Liver (tissue), 9 donors: ENCODE data around the gene RBM45. TPM values are rescaled to one million over a fixed set of nuclear protein-coding genes. Genes with fewer than 3 reads are reported as not detected.

Source experiments
- DNase-seq: peaks from one replicate; pipeline ENCODE4 v3.0.0-alpha.2; 2017; ENCODE audit warnings: low spot score
- H3K27ac ChIP-seq, 2 donors: one replicate each; pipeline ENCODE4 v1.7.0; 2013; ENCODE audit warnings: inconsistent platforms in 2 of 2, low read length in 2 of 2, control low read depth in 1 of 2, low read depth in 1 of 2, mild to moderate bottlenecking in 1 of 2
- H3K27me3 ChIP-seq, 4 donors: one replicate each; pipeline versions ENCODE4 v1.6.1 to v1.7.0; 2013; ENCODE audit warnings: low read length in 3 of 4, inconsistent platforms in 1 of 4, mild to moderate bottlenecking in 1 of 4, moderate library complexity in 1 of 4; ENCODE audit not compliant: control insufficient read depth in 4 of 4, insufficient read depth in 4 of 4
- H3K36me3 ChIP-seq, 4 donors: one replicate each; pipeline versions ENCODE4 v1.6.1 to v1.7.0; 2013; ENCODE audit warnings: low read length in 3 of 4, mild to moderate bottlenecking in 3 of 4, low read depth in 1 of 4, moderate library complexity in 1 of 4; ENCODE audit not compliant: control insufficient read depth in 4 of 4, insufficient read depth in 3 of 4
- H3K4me1 ChIP-seq, 4 donors: one replicate each; pipeline versions ENCODE4 v1.6.1 to v1.7.0; 2013; ENCODE audit warnings: low read length in 3 of 4, mild to moderate bottlenecking in 3 of 4, moderate library complexity in 1 of 4; ENCODE audit not compliant: control insufficient read depth in 4 of 4, insufficient read depth in 4 of 4
- H3K4me3 ChIP-seq, 3 donors: one replicate each; pipeline versions ENCODE4 v1.6.1 to v1.7.0; 2013; ENCODE audit warnings: low read length in 3 of 3, control low read depth in 1 of 3, low read depth in 1 of 3, mild to moderate bottlenecking in 1 of 3
- H3K9ac ChIP-seq, 2 donors: one replicate each; pipeline ENCODE4 v1.7.0; 2013; ENCODE audit warnings: low read length in 2 of 2, mild to moderate bottlenecking in 2 of 2, moderate library complexity in 2 of 2, control low read depth in 1 of 2, low read depth in 1 of 2
- H3K9me3 ChIP-seq, 4 donors: one replicate each; pipeline versions ENCODE4 v1.6.1 to v1.7.0; 2013; ENCODE audit warnings: low read length in 3 of 4; ENCODE audit not compliant: control insufficient read depth in 4 of 4
- ATF3 ChIP-seq: IDR thresholded peaks from 2 replicates; pipeline ENCODE4 v1.6.1; 2016; ENCODE audit warnings: antibody characterized with exemption
- CTCF ChIP-seq: fragments of 150-350 bp; IDR thresholded peaks from 2 replicates; pipeline ENCODE4 v1.5.1; 2017; ENCODE audit warnings: improper control_type of control experiment, low read depth, low read length; ENCODE audit not compliant: missing input control
- EGR1 ChIP-seq, 2 donors: IDR thresholded peaks; 2 replicates each; pipeline ENCODE4 v1.6.1; 2016 to 2018; ENCODE audit warnings: antibody characterized with exemption in 2 of 2, low read depth in 2 of 2
- FOXA2 ChIP-seq: IDR thresholded peaks from 2 replicates; pipeline ENCODE4 v1.6.1; 2016; ENCODE audit warnings: antibody characterized with exemption
- GABPA ChIP-seq, 2 donors: IDR thresholded peaks in 1 of 2; conservative IDR thresholded peaks in 1 of 2; 2 replicates each; pipeline ENCODE4 v1.6.1; 2016; ENCODE audit warnings: antibody characterized with exemption in 2 of 2, mild to moderate bottlenecking in 1 of 2, moderate library complexity in 1 of 2
- HNF4G ChIP-seq: IDR thresholded peaks from 2 replicates; pipeline ENCODE4 v1.6.1; 2016; ENCODE audit warnings: antibody characterized with exemption
- JUND ChIP-seq, 2 donors: IDR thresholded peaks; 2 replicates each; pipeline ENCODE4 v1.6.1; 2016; ENCODE audit warnings: antibody characterized with exemption in 2 of 2
- MAX ChIP-seq: IDR thresholded peaks from 2 replicates; pipeline ENCODE4 v1.6.1; 2016; ENCODE audit warnings: antibody characterized with exemption
- NR2F2 ChIP-seq: IDR thresholded peaks from 2 replicates; pipeline ENCODE4 v1.6.1; 2016; ENCODE audit warnings: antibody characterized with exemption
- RAD21 ChIP-seq, 2 donors: IDR thresholded peaks; 2 replicates each; pipeline ENCODE4 v1.6.1; 2016; ENCODE audit warnings: antibody characterized with exemption in 2 of 2, mild to moderate bottlenecking in 2 of 2
- SP1 ChIP-seq: IDR thresholded peaks from 2 replicates; pipeline ENCODE4 v1.6.1; 2018; ENCODE audit warnings: antibody characterized with exemption, mild to moderate bottlenecking
- YY1 ChIP-seq: IDR thresholded peaks from 2 replicates; pipeline ENCODE4 v1.6.1; 2016; ENCODE audit warnings: antibody characterized with exemption, mild to moderate bottlenecking
- WGBS: extraction: QIAGEN DNeasy Blood & Tissue Kit; methylation state at CpG from one replicate; pipeline ENCODE4 v1.1.7; 2013; 5-methylcytosine and 5-hydroxymethylcytosine counted together
- polyA plus RNA-seq, 2 donors: library from polyadenylated mRNA; stranded (reverse) in 1 of 2; unstranded in 1 of 2; fragments of 200-250 nt in 1 of 2; fragments of >200 nt in 1 of 2; fragmentation: Nextera tagmentation in 1 of 2; extraction: Ambion mirVana in 1 of 2; gene quantifications; one replicate each; pipeline versions ENCODE4 v1.2.1 to v1.2.3, GENCODE V29; 2013 to 2015
- total RNA-seq, 2 donors: library from RNA; depleted of rRNA; stranded (reverse); fragments of >200 nt; gene quantifications; one replicate each; pipeline ENCODE4 v1.2.3, GENCODE V29; 2014
- TF ChIP-seq, protein P1 (sequence below): IDR thresholded peaks from 2 replicates; pipeline ENCODE4 v1.6.1; 2016; ENCODE audit warnings: antibody characterized with exemption
- donor health status: healthy.
- donor health status: healthy.
- donor health status: healthy.
- donor health status: healthy.
- donor health status: healthy.

RBM45 gene
- total and polyA plus RNA-seq, 4 donors = 4.2 to 11.4 (median 6.8) TPM

- TF ChIP-seq EGR1 (IDR thresholded peaks at IDR 0.05; ENCODE audit: low read depth in 2 of 2) (no peak), CTCF (no peak)
Observed at GRCh38 chr2:178157574-178157973, 45.3 kb downstream of the RBM45 start (continued).

DNA sequence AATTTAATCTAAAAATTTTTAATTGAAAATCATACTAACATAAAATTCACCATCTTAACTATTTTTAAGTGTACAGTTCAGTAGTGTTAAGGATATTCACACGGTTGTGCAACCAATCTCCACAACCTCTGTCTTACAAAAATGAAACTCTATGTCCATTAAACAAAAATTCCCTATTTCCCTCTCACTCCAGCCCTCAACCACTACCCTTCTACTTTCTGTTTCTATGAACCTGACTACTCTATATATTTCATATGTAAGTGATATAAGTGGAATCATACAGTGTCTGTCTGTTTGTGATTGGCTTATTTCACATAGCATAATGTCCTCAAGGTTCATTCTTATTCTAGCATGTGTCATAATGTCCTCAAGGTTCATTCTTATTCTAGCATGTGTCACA lies 47.7 kb downstream of the RBM45 start:
- Histone ChIP-seq H3K4me1 (no peaks in the 10 kb centered on the region), H3K9ac (no peak overlapping the region), H3K27ac (no peak overlapping the region), H3K9me3 (no peaks in the 10 kb centered on the region), H3K27me3 (no peaks in the 10 kb centered on the region), H3K36me3 (no peaks in the 10 kb centered on the region), H3K4me3 (no peak overlapping the region)
- TF ChIP-seq NR2F2 (no peak), EGR1 (IDR thresholded peaks at IDR 0.05; ENCODE audit: low read depth in 2 of 2) (no peak), GABPA (IDR thresholded peaks at IDR 0.05 in 1 of 2, conservative IDR thresholded peaks at IDR 0.05 in 1 of 2) (no peak)
- 87% methylated on average over 1 of the region's 1 CpG for WGBS
- DNase-seq = no peak

DNA sequence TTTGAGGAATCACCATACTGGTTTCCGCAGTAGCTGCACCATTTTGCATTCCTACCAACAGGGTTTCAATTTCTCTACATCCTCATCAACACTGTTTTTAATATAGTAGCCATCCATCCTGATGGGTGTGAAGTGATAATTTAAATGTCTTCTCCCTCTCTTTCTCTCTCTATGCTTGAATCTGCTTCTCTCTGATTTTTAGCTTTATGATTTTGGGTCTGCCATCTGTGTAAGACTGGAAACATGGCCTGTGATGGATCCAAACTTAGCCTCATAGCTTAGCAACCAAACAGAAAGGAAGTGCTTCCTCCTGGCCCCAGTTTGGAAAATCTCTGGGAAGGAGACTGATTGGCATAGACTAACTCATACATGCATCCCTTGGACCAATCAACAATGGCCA lies 48.4 kb downstream of the RBM45 start:
- DNase-seq = no peak
- Histone ChIP-seq H3K27ac (no peak overlapping the region), H3K9ac (no peak overlapping the region), H3K36me3 (no peaks in the 10 kb centered on the region), H3K4me3 (no peak overlapping the region), H3K4me1 (no peaks in the 10 kb centered on the region), H3K9me3 (no peaks in the 10 kb centered on the region), H3K27me3 (no peaks in the 10 kb centered on the region)
- TF ChIP-seq NR2F2 = no peak
- no peak for TF ChIP-seq RAD21 (IDR thresholded peaks at IDR 0.05)
- TF ChIP-seq CTCF = no peak
- TF ChIP-seq FOXA2 = no peak
- TF ChIP-seq, protein P1, sequence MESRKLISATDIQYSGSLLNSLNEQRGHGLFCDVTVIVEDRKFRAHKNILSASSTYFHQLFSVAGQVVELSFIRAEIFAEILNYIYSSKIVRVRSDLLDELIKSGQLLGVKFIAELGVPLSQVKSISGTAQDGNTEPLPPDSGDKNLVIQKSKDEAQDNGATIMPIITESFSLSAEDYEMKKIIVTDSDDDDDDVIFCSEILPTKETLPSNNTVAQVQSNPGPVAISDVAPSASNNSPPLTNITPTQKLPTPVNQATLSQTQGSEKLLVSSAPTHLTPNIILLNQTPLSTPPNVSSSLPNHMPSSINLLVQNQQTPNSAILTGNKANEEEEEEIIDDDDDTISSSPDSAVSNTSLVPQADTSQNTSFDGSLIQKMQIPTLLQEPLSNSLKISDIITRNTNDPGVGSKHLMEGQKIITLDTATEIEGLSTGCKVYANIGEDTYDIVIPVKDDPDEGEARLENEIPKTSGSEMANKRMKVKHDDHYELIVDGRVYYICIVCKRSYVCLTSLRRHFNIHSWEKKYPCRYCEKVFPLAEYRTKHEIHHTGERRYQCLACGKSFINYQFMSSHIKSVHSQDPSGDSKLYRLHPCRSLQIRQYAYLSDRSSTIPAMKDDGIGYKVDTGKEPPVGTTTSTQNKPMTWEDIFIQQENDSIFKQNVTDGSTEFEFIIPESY = no peak
- no peak for TF ChIP-seq YY1
- no peak for TF ChIP-seq ATF3
- TF ChIP-seq MAX = no peak
- TF ChIP-seq HNF4G = no peak
- no peak for TF ChIP-seq SP1
- no peak for TF ChIP-seq JUND (IDR thresholded peaks at IDR 0.05)
- WGBS = 99% methylated on average over 1 of the region's 1 CpG
